ENCODE measurements around the gene MRGPRE. TPM values are rescaled to one million over a fixed set of nuclear protein-coding genes. Genes with fewer than 3 reads are reported as not detected.
A peak's percentile ranks its signal among the peaks of the same experiment; 100 is the strongest.

MRGPRE gene
- total and polyA plus RNA-seq, 9 donors, result not detected

DNA sequence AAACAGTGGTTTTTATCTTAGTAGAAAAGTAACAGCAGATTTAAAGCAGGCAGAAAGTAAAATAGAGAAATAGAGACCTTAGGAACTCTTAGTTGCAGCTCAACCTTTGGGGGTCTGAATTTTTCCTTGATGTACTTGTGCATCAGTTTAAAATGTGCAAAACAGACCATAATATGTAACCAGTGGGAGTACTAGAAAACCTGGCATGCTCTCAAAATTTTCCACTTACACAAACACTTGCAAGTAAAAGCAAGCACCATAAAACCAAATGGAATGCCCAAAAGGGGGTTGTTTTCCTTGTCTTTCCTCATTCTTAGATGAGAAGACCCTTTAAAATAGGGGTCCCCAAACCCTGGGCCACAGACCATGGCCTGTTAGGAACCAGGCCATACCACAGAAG lies 12.9 kb upstream of the MRGPRE start:
- Histone ChIP-seq H3K27me3 (no peaks in the 10 kb centered on the region), H3K9me3 (no peaks in the 10 kb centered on the region), H3K4me3 (no peak overlapping the region), H3K36me3 (no peaks in the 10 kb centered on the region), H3K4me1 (ENCODE audit: insufficient read depth) (no peaks in the 10 kb centered on the region), H3K27ac (no peak overlapping the region)
- intact Hi-C loops (cut with DNase I), result no loop called here
- no peak for DNase-seq
- TF ChIP-seq EP300 (IDR thresholded peaks at IDR 0.05) (no peak), POLR2A (IDR thresholded peaks at IDR 0.05) (no peak)
- TF ChIP-seq, protein P1, sequence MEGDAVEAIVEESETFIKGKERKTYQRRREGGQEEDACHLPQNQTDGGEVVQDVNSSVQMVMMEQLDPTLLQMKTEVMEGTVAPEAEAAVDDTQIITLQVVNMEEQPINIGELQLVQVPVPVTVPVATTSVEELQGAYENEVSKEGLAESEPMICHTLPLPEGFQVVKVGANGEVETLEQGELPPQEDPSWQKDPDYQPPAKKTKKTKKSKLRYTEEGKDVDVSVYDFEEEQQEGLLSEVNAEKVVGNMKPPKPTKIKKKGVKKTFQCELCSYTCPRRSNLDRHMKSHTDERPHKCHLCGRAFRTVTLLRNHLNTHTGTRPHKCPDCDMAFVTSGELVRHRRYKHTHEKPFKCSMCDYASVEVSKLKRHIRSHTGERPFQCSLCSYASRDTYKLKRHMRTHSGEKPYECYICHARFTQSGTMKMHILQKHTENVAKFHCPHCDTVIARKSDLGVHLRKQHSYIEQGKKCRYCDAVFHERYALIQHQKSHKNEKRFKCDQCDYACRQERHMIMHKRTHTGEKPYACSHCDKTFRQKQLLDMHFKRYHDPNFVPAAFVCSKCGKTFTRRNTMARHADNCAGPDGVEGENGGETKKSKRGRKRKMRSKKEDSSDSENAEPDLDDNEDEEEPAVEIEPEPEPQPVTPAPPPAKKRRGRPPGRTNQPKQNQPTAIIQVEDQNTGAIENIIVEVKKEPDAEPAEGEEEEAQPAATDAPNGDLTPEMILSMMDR (IDR thresholded peaks at IDR 0.05), result no peak

- WGBS, 3 donors, result 69 to 93% (median 83%) methylated on average over 1 of the region's 1 CpG
- intact Hi-C loops (cut with DNase I), result no loop called here
- Histone ChIP-seq H3K36me3 (no peaks in the 10 kb centered on the region), H3K9me3 (no peaks in the 10 kb centered on the region), H3K27ac (no peak overlapping the region), H3K27me3 (no peaks in the 10 kb centered on the region), H3K4me1 (ENCODE audit: insufficient read depth) (no peaks in the 10 kb centered on the region), H3K4me3 (no peak overlapping the region)
- DNase-seq, result no peak
- TF ChIP-seq, protein P1 (IDR thresholded peaks at IDR 0.05), result no peak
- no peak for TF ChIP-seq POLR2A (IDR thresholded peaks at IDR 0.05)
- no peak for TF ChIP-seq EP300 (IDR thresholded peaks at IDR 0.05)
Observed at GRCh38 chr11:3243880-3244279, 11.7 kb upstream of the MRGPRE start.

DNA sequence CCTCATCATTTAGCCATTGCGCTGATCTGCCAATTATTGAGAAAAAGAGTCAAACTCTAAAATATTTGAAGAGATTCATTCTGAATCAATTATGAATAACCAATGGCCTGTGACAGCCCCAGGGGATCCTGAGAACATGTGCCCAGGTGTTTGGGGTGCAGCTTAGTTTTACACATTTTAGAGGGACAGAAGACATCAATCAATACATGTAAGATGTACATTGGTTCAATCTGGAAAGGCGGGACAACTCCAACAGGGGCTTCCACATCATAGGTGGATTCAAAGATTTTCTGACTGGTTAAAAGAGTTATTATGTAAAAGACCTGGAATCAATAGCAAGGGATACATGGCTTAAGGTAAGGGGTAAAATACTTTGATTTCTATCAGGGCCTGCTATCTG lies 4.9 kb upstream of the MRGPRE start:
- 95 to 96% (median 96%) methylated on average over 2 of the region's 2 CpGs for WGBS, 3 donors
- H3K4me3 ChIP-seq, result no peak overlapping the region

DNA sequence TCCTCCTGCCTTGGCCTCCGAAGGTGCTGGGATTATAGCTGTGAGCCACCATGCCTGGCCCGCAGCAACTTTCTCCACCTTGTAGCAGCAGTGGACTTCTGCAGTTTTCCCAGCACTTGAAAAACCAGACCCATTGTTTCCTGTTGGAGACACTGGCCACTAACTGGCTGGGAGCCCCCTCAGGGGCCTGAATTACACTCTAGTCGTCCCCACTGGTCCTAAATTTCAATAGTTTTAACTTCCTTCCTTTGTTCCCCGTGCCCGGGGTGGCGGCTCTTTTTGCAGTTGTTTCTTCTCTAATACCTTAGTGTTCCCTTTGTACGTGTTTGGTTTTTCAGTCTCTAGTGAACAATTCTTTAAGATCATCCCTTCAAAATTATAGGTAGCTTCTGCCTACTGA lies 2.6 kb upstream of the MRGPRE start:
- Histone ChIP-seq H3K27me3 (no peaks in the 10 kb centered on the region), H3K4me3 (no peak overlapping the region), H3K4me1 (ENCODE audit: insufficient read depth) (no peaks in the 10 kb centered on the region), H3K9me3 (no peaks in the 10 kb centered on the region), H3K36me3 (no peaks in the 10 kb centered on the region), H3K27ac (no peak overlapping the region)
- intact Hi-C loops (cut with DNase I), result no loop called here
- 69 to 80% (median 76%) methylated on average over 7 of the region's 7 CpGs for WGBS, 3 donors
- TF ChIP-seq, protein P1 (IDR thresholded peaks at IDR 0.05), result no peak
- TF ChIP-seq EP300 (IDR thresholded peaks at IDR 0.05) (no peak), POLR2A (IDR thresholded peaks at IDR 0.05) (no peak)
- DNase-seq, result no peak

More for the DNA sequence above, 4.9 kb upstream of the MRGPRE start:
- no peaks in the 10 kb centered on the region for H3K4me1 ChIP-seq (ENCODE audit: insufficient read depth)
- intact Hi-C loops (cut with DNase I), result no loop called here
- no peak for DNase-seq
- H3K36me3 ChIP-seq, result no peaks in the 10 kb centered on the region
- no peaks in the 10 kb centered on the region for H3K27me3 ChIP-seq
- no peak overlapping the region for H3K27ac ChIP-seq
- TF ChIP-seq POLR2A (IDR thresholded peaks at IDR 0.05), result no peak
- no peak for TF ChIP-seq EP300 (IDR thresholded peaks at IDR 0.05)
- TF ChIP-seq, protein P1 (IDR thresholded peaks at IDR 0.05), result no peak
- no peaks in the 10 kb centered on the region for H3K9me3 ChIP-seq

DNA sequence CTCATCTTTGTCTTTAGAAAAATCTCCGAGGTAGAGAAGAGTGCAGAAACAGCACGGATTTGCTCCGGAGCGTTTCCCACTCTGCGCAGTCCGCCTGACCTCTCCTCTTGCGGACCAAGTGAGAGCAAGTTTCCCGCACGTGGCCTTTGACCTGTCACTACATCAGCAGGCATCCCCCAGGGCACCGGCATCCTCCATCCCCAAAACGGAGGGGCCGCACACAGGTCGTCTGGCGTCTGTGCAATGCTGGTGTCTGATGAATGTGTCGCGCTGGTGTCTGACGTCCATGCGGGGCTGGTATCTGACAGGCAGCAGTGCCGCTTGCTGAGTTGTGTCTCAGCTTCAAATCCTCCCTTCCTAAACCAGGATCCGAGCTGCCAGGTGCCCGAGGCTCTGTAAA lies 739 bp upstream of the MRGPRE start:
- Histone ChIP-seq H3K36me3 (no peaks in the 10 kb centered on the region), H3K4me1 (ENCODE audit: insufficient read depth) (no peaks in the 10 kb centered on the region), H3K27me3 (no peaks in the 10 kb centered on the region), H3K27ac (no peak overlapping the region), H3K9me3 (no peaks in the 10 kb centered on the region), H3K4me3 (no peak overlapping the region)
- intact Hi-C loops (cut with DNase I), result no loop called here
- DNase-seq, result peak in 1 of 5 donors; percentile 8
- TF ChIP-seq, protein P1 (IDR thresholded peaks at IDR 0.05), result no peak
- TF ChIP-seq EP300 (IDR thresholded peaks at IDR 0.05) (no peak), POLR2A (IDR thresholded peaks at IDR 0.05) (no peak)
- 82 to 83% (median 83%) methylated on average over 21 of the region's 21 CpGs for WGBS, 3 donors
